PC-9 (cell line): ENCODE results near the gene CRADD. TPM values are rescaled to one million over a fixed set of nuclear protein-coding genes. Genes with fewer than 3 reads are reported as not detected.

Source experiments
- BruUV-seq: library from RNA; stranded (reverse); fragments of 400-500 nt; replicated peaks from 2 replicates; lab custom pipeline; 2021; lab: Mats Ljungman, UMichigan
- CTCF ChIA-PET: fragments of 300-600 bp; sonication (Branson Sonifier 250); formaldehyde crosslinking; loops from one replicate; lab custom pipeline; 2022; ENCODE audit warnings: antibody characterized with exemption; lab: Charles Lee
- POLR2A ChIA-PET: fragments of 300-600 bp; sonication (Branson Sonifier 250); formaldehyde crosslinking; loops from one replicate; lab custom pipeline; 2022; ENCODE audit warnings: antibody characterized with exemption; ENCODE audit not compliant: unreplicated experiment; lab: Charles Lee
- DNase-seq, 2 experiments: peaks; one replicate each; pipeline versions ENCODE4 v3.0.0 to v3.0.0-alpha.2; 2015 to 2022; ENCODE audit warnings: mixed read lengths in 1 of 2
- H2AFZ ChIP-seq: fragments of 200-600 bp; sonication (generic); 2 replicates; pipeline ENCODE4 v1.8.1; 2017; ENCODE audit warnings: antibody characterized with exemption
- H3F3A ChIP-seq: fragments of 200-600 bp; sonication (generic); 2 replicates; pipeline ENCODE4 v1.8.1; 2017; ENCODE audit warnings: antibody characterized with exemption, mild to moderate bottlenecking, low read depth; ENCODE audit not compliant: insufficient read depth
- H3K27ac ChIP-seq: fragments of 200-600 bp; sonication (generic); 2 replicates; pipeline ENCODE4 v1.6.1; 2016; ENCODE audit warnings: mixed run types
- H3K27me3 ChIP-seq: fragments of 200-600 bp; sonication (generic); 2 replicates; pipeline ENCODE4 v1.6.1; 2016; ENCODE audit warnings: low read depth, mixed run types; ENCODE audit not compliant: insufficient read depth
- H3K36me3 ChIP-seq: fragments of 200-600 bp; sonication (generic); 2 replicates; pipeline ENCODE4 v1.6.1; 2016; ENCODE audit warnings: low read depth, mixed run types
- H3K4me1 ChIP-seq: fragments of 200-600 bp; sonication (generic); replicated peaks from 2 replicates; pipeline ENCODE4 v1.6.1; 2016; ENCODE audit warnings: mixed run types; ENCODE audit not compliant: insufficient read depth
- H3K4me2 ChIP-seq: fragments of 200-600 bp; sonication (generic); 2 replicates; pipeline ENCODE4 v1.6.1; 2017; ENCODE audit warnings: mixed run types
- H3K4me3 ChIP-seq: fragments of 200-600 bp; sonication (generic); 2 replicates; pipeline ENCODE4 v1.6.1; 2016; ENCODE audit warnings: mixed run types
- H3K79me2 ChIP-seq: fragments of 200-600 bp; sonication (generic); 2 replicates; pipeline ENCODE4 v1.6.1; 2017; ENCODE audit warnings: low read depth, mixed run types
- H3K9me2 ChIP-seq: fragments of 200-600 bp; sonication (generic); 2 replicates; pipeline ENCODE4 v1.8.1; 2017; ENCODE audit warnings: mild to moderate bottlenecking; ENCODE audit not compliant: insufficient read depth
- H3K9me3 ChIP-seq: fragments of 200-600 bp; sonication (generic); 2 replicates; pipeline ENCODE4 v1.8.1; 2016; ENCODE audit warnings: low read depth; ENCODE audit not compliant: insufficient read depth
- H4K20me1 ChIP-seq: fragments of 200-600 bp; sonication (generic); 2 replicates; pipeline ENCODE4 v1.8.1; 2017; ENCODE audit not compliant: insufficient read depth
- CTCF ChIP-seq: fragments of 200-600 bp; sonication (generic); conservative IDR thresholded peaks from 2 replicates; pipeline ENCODE4 v1.6.1; 2017; ENCODE audit warnings: mixed run types, antibody characterized with exemption, mild to moderate bottlenecking, moderate library complexity
- EZH2 ChIP-seq: fragments of 200-600 bp; sonication (generic); IDR thresholded peaks from 2 replicates; pipeline ENCODE4 v1.8.0; 2017; ENCODE audit warnings: antibody characterized with exemption, low read depth
- intact Hi-C: fragments of 100-400 bp; cut with micrococcal nuclease; formaldehyde crosslinking; loops from one replicate; pipeline ENCODE4 v1.10.0; 2022; ENCODE audit not compliant: unreplicated experiment
- total RNA-seq: library from RNA; stranded (reverse); gene quantifications from 2 replicates; pipeline ENCODE4 v1.2.3, GENCODE V29; 2021

CRADD gene
- total RNA-seq, 1 experiment from 2014 or later: 7.6 TPM

- POLR2A ChIA-PET: no interaction called here
- TF ChIP-seq CTCF (no peak), EZH2 (no peak)
- no peaks in the 10 kb centered on the region for H3K27me3 ChIP-seq
- H3K36me3 ChIP-seq: no peaks in the 10 kb centered on the region
- H3K27ac ChIP-seq: no peak overlapping the region
- H4K20me1 ChIP-seq: no peaks in the 10 kb centered on the region
- no peaks in the 10 kb centered on the region; the same call in 1 of the 2 replicates for H3F3A ChIP-seq
- no peaks in the 10 kb centered on the region for H3K79me2 ChIP-seq
- no peaks in the 10 kb centered on the region for H3K4me1 ChIP-seq
- CTCF ChIA-PET: no interaction called here
- intact Hi-C loops: no loop called here
- H3K4me3 ChIP-seq: no peak overlapping the region
- H3K9me3 ChIP-seq: no peaks in the 10 kb centered on the region
- H3K4me2 ChIP-seq: no peak overlapping the region
- H3K9me2 ChIP-seq: no peaks in the 10 kb centered on the region
- BruUV-seq: no TSS peak
- H2AFZ ChIP-seq: no peak overlapping the region
- DNase-seq: no peak
These were observed 26.5 kb upstream of the CRADD start for GRCh38 chr12:93650626-93651025.

GRCh38 chr12:93653079-93653478, 24.1 kb upstream of the CRADD start:
- Histone ChIP-seq H3F3A (no peaks in the 10 kb centered on the region; the same call in 1 of the 2 replicates), H3K36me3 (no peaks in the 10 kb centered on the region), H3K4me2 (no peak overlapping the region), H3K79me2 (no peaks in the 10 kb centered on the region), H3K9me2 (no peaks in the 10 kb centered on the region), H3K27me3 (no peaks in the 10 kb centered on the region), H3K9me3 (no peaks in the 10 kb centered on the region), H3K4me1 (no peaks in the 10 kb centered on the region), H3K4me3 (no peak overlapping the region), H3K27ac (no peak overlapping the region), H4K20me1 (no peaks in the 10 kb centered on the region), H2AFZ (no peak overlapping the region)
- TF ChIP-seq CTCF (no peak), EZH2 (no peak)
- DNase-seq: no peak
- ChIA-PET CTCF (no interaction called here), POLR2A (no interaction called here)
- intact Hi-C loops: no loop called here
- BruUV-seq: no TSS peak

- no peaks in the 10 kb centered on the region for H3K9me2 ChIP-seq
- TF ChIP-seq CTCF (no peak), EZH2 (no peak)
- H3K79me2 ChIP-seq: no peaks in the 10 kb centered on the region
- DNase-seq: no peak
- POLR2A ChIA-PET: no interaction called here
- CTCF ChIA-PET: no interaction called here
- H3F3A ChIP-seq: no peaks in the 10 kb centered on the region; the same call in 1 of the 2 replicates
- H2AFZ ChIP-seq: no peak overlapping the region
- H3K4me2 ChIP-seq: no peak overlapping the region
- no peaks in the 10 kb centered on the region for H3K9me3 ChIP-seq
- intact Hi-C loops: no loop called here
- BruUV-seq: no TSS peak
- H3K36me3 ChIP-seq: no peaks in the 10 kb centered on the region
- H3K27ac ChIP-seq: no peak overlapping the region
- no peaks in the 10 kb centered on the region for H3K27me3 ChIP-seq
- H3K4me3 ChIP-seq: no peak overlapping the region
- no peaks in the 10 kb centered on the region for H4K20me1 ChIP-seq
- H3K4me1 ChIP-seq: no peaks in the 10 kb centered on the region
These were observed 23.5 kb upstream of the CRADD start for GRCh38 chr12:93653712-93654111.
